Upper lobe of left lung (tissue), 4 donors: ENCODE measurements around the gene BRAT1.

Source experiments
- EP300 ChIP-seq, 4 donors: sonication (generic); formaldehyde crosslinking; IDR thresholded peaks; one replicate each; pipeline ENCODE4 v1.5.1; 2017; ENCODE audit warnings: antibody characterized with exemption in 4 of 4, control low read depth in 2 of 4
- POLR2A ChIP-seq, 4 donors: fragments of 450-650 bp; IDR thresholded peaks; one replicate each; pipeline ENCODE4 v1.5.1; 2016 to 2017; ENCODE audit warnings: antibody characterized with exemption in 4 of 4, mild to moderate bottlenecking in 2 of 4
- POLR2AphosphoS5 ChIP-seq, 2 donors: sonication (generic); formaldehyde crosslinking; IDR thresholded peaks; one replicate each; pipeline ENCODE4 v1.5.1; 2017; ENCODE audit warnings: antibody characterized with exemption in 2 of 2
- TF ChIP-seq, protein P1 (sequence below), 6 experiments: fragments of 450-650 bp in 4 of 6; fragments of 200-600 bp in 2 of 6; sonication (generic) in 2 of 6; IDR thresholded peaks; one replicate each; pipeline ENCODE4 v1.5.1; 2016 to 2019; ENCODE audit warnings: antibody characterized with exemption in 6 of 6

DNA sequence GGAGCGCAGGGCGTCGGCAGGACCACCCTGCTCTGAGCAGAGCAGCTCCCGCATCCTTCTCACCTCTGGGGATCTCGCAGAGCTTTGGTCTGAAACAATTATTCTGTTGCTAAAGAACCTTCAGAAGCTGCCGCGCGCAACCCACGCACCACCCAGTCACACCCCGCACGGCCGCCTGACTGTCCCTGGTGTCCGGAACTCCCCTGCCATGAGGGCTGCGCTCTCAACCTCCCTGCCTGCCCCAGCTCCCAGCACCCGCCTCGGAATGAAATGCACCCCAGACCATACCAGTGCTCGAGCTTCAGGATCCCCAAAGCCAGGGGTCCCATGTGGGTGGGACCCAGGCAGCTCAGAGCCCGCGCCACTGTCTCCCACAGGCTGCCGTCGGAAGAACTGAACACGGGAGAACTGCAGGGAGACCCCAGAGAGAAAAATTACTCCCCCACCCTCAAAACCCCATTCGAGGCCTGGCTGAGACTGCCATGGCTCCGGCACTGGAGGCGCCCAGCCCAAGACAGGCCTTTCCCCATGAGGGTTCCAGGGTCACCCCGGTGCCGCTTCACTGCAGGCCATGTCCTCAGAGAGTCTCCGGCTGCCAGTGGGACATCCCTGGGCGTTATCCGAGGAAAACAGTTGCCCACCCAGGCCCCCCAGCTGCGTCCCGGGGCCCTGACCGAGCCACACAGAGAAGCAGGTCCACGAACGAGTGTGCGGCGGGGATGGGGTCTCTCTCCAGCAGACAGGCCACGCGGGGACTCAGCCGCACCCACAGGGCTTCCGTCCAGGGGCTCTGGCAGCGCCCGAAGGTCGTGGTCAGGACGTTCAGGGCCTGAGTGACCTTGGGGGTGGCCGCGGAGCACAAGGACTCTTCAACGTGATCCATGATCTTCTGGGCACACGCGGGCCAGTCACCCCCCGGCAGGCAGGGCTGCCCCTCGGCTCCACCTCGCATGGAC lies 12.1 kb downstream of the BRAT1 start:
- TF ChIP-seq, protein P1, sequence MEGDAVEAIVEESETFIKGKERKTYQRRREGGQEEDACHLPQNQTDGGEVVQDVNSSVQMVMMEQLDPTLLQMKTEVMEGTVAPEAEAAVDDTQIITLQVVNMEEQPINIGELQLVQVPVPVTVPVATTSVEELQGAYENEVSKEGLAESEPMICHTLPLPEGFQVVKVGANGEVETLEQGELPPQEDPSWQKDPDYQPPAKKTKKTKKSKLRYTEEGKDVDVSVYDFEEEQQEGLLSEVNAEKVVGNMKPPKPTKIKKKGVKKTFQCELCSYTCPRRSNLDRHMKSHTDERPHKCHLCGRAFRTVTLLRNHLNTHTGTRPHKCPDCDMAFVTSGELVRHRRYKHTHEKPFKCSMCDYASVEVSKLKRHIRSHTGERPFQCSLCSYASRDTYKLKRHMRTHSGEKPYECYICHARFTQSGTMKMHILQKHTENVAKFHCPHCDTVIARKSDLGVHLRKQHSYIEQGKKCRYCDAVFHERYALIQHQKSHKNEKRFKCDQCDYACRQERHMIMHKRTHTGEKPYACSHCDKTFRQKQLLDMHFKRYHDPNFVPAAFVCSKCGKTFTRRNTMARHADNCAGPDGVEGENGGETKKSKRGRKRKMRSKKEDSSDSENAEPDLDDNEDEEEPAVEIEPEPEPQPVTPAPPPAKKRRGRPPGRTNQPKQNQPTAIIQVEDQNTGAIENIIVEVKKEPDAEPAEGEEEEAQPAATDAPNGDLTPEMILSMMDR (IDR thresholded peaks at IDR 0.05): no peak
- TF ChIP-seq POLR2A (IDR thresholded peaks at IDR 0.05) (no peak), POLR2AphosphoS5 (IDR thresholded peaks at IDR 0.05) (no peak), EP300 (IDR thresholded peaks at IDR 0.05) (no peak)
